Right atrium auricular region (tissue), 2 donors: ENCODE results near the gene SLC15A4. TPM values are rescaled to one million over a fixed set of nuclear protein-coding genes. Genes with fewer than 3 reads are reported as not detected.

ENCODE experiments used
- DNase-seq: peaks from one replicate; pipeline ENCODE4 v3.0.0-alpha.2; 2019; ENCODE audit warnings: low spot score
- H3K27ac ChIP-seq, 2 donors: fragments of 200-600 bp; sonication (generic); 1 replicate in 1 of 2; 2 replicates in 1 of 2; pipeline ENCODE4 v1.5.1; 2016 to 2019
- H3K27me3 ChIP-seq, 2 donors: fragments of 200-600 bp; sonication (generic); one replicate each; pipeline versions ENCODE4 v1.5.1 to v1.6.0; 2017 to 2019
- H3K36me3 ChIP-seq: fragments of 200-600 bp; sonication (generic); one replicate; pipeline ENCODE4 v1.5.1; 2016
- H3K4me1 ChIP-seq, 2 donors: fragments of 200-600 bp; sonication (generic); one replicate each; pipeline versions ENCODE4 v1.5.1 to v1.6.0; 2017 to 2019
- H3K4me3 ChIP-seq, 2 donors: fragments of 200-600 bp; sonication (generic); 1 replicate in 1 of 2; 2 replicates in 1 of 2; pipeline ENCODE4 v1.5.1; 2017 to 2019; ENCODE audit warnings: mild to moderate bottlenecking in 1 of 2, moderate library complexity in 1 of 2
- H3K9me3 ChIP-seq, 2 donors: fragments of 200-600 bp; sonication (generic); one replicate each; pipeline ENCODE4 v1.5.1; 2019
- CTCF ChIP-seq, 2 donors: fragments of 200-600 bp; sonication (generic); IDR thresholded peaks; one replicate each; pipeline ENCODE4 v1.5.1; 2019; ENCODE audit warnings: antibody characterized with exemption in 2 of 2
- total RNA-seq, 2 donors: library from RNA; depleted of rRNA; stranded (reverse); fragments of >200 nt; gene quantifications; one replicate each; pipeline ENCODE4 v1.1.0, GENCODE V29; 2016

The SLC15A4 gene
- 10 to 100 TPM; 24.1 to 24.3 TPM for total RNA-seq

- Histone ChIP-seq H3K9me3 (peaks cover 0 to 7% of the 10 kb centered on the region in 2 donors), H3K27ac (peak within 1 kb of the TSS; percentile 90 to 92), H3K4me3 (peak within 1 kb of the TSS; percentile 96 to 98), H3K4me1 (peaks cover 0 to 38% of the 10 kb centered on the region in 2 donors), H3K27me3 (no peaks in the 10 kb centered on the region), H3K36me3 (no peaks in the 10 kb centered on the region)
- DNase-seq: peak; percentile 96
- TF ChIP-seq CTCF (IDR thresholded peaks at IDR 0.05): no peak
Measured at GRCh38 chr12:128823916-128824839, at the start of gene SLC15A4. TSS of gene SLC15A4 (minus strand) at chr12:128823958. CDS start at chr12:128823943, 15 bp downstream.

- no peak overlapping the region for H3K4me3 ChIP-seq
- DNase-seq: no peak
- no peak for TF ChIP-seq CTCF (IDR thresholded peaks at IDR 0.05)
- H3K4me1 ChIP-seq: no peaks in the 10 kb centered on the region
- no peak overlapping the region for H3K27ac ChIP-seq
- peaks cover 0 to 21% of the 10 kb centered on the region in 2 donors for H3K9me3 ChIP-seq
- H3K27me3 ChIP-seq: no peaks in the 10 kb centered on the region
- H3K36me3 ChIP-seq: no peaks in the 10 kb centered on the region
Measured at GRCh38 chr12:128872303-128872702, 48.5 kb upstream of the SLC15A4 start.

GRCh38 chr12:128871516-128871892, 47.7 kb upstream of the SLC15A4 start:
- H3K27ac ChIP-seq: no peak overlapping the region
- no peaks in the 10 kb centered on the region for H3K27me3 ChIP-seq
- TF ChIP-seq CTCF (IDR thresholded peaks at IDR 0.05): no peak
- DNase-seq: no peak
- H3K4me3 ChIP-seq: no peak overlapping the region
- H3K4me1 ChIP-seq: no peaks in the 10 kb centered on the region
- no peaks in the 10 kb centered on the region for H3K36me3 ChIP-seq
- H3K9me3 ChIP-seq: peaks cover 0 to 13% of the 10 kb centered on the region in 2 donors

- Histone ChIP-seq H3K27me3 (no peaks in the 10 kb centered on the region), H3K36me3 (no peaks in the 10 kb centered on the region), H3K4me3 (no peak overlapping the region), H3K4me1 (no peaks in the 10 kb centered on the region), H3K9me3 (no peaks in the 10 kb centered on the region), H3K27ac (no peak overlapping the region)
- no peak for DNase-seq
- no peak for TF ChIP-seq CTCF (IDR thresholded peaks at IDR 0.05)
Measured at GRCh38 chr12:128867466-128867865, 43.7 kb upstream of the SLC15A4 start.

- Histone ChIP-seq H3K27ac (no peak overlapping the region), H3K9me3 (no peaks in the 10 kb centered on the region), H3K4me1 (no peaks in the 10 kb centered on the region), H3K27me3 (no peaks in the 10 kb centered on the region), H3K36me3 (no peaks in the 10 kb centered on the region), H3K4me3 (no peak overlapping the region)
- no peak for TF ChIP-seq CTCF (IDR thresholded peaks at IDR 0.05)
- no peak for DNase-seq
Measured at GRCh38 chr12:128864516-128865186, 40.9 kb upstream of the SLC15A4 start.
